Sigmoid colon (tissue), 7 donors: ENCODE measurements around the gene KCTD12. TPM values are rescaled to one million over a fixed set of nuclear protein-coding genes. Genes with fewer than 3 reads are reported as not detected.

Experiments used
- DNase-seq: peaks from one replicate; pipeline ENCODE4 v3.0.0-alpha.2; 2019
- H3K27ac ChIP-seq, 4 donors: fragments of 200-600 bp; sonication (generic); one replicate each; pipeline ENCODE4 v1.5.1; 2016 to 2019; ENCODE audit warnings: mild to moderate bottlenecking in 1 of 4
- H3K27me3 ChIP-seq, 3 donors: fragments of 200-600 bp; sonication (generic); one replicate each; pipeline ENCODE4 v1.5.1; 2019; ENCODE audit warnings: mild to moderate bottlenecking in 1 of 3
- H3K36me3 ChIP-seq, 4 donors: fragments of 200-600 bp; sonication (generic); one replicate each; pipeline ENCODE4 v1.5.1; 2016 to 2019
- H3K4me1 ChIP-seq, 4 donors: fragments of 200-600 bp; sonication (generic); one replicate each; pipeline ENCODE4 v1.5.1; 2017 to 2019
- H3K4me3 ChIP-seq, 4 donors: fragments of 200-600 bp; sonication (generic); one replicate each; pipeline ENCODE4 v1.5.1; 2017 to 2019; ENCODE audit warnings: mild to moderate bottlenecking in 2 of 4, moderate library complexity in 1 of 4
- H3K9me3 ChIP-seq, 4 donors: fragments of 200-600 bp in 3 of 4; sonication (generic) in 3 of 4; one replicate each; pipeline versions ENCODE4 v1.5.1 to v1.6.1; 2013 to 2019
- EP300 ChIP-seq, 4 donors: sonication (generic); formaldehyde crosslinking; IDR thresholded peaks; one replicate each; pipeline ENCODE4 v1.6.1; 2017; ENCODE audit warnings: antibody characterized with exemption in 4 of 4
- POLR2A ChIP-seq, 2 donors: fragments of 450-650 bp; IDR thresholded peaks; one replicate each; pipeline ENCODE4 v1.6.1; 2016; ENCODE audit warnings: antibody characterized with exemption in 2 of 2, mild to moderate bottlenecking in 2 of 2, moderate library complexity in 2 of 2
- POLR2AphosphoS5 ChIP-seq, 4 donors: sonication (generic); formaldehyde crosslinking; IDR thresholded peaks; one replicate each; pipeline ENCODE4 v1.6.1; 2017; ENCODE audit warnings: antibody characterized with exemption in 4 of 4
- WGBS, 2 donors: extraction: QIAGEN DNeasy Blood & Tissue Kit; methylation state at CpG; one replicate each; pipeline ENCODE4 v1.1.7; 2013; 5-methylcytosine and 5-hydroxymethylcytosine counted together
- intact Hi-C: fragments of 100-400 bp; cut with DNase I; formaldehyde crosslinking; loops from one replicate; pipeline ENCODE4 v1.15.1; 2023
- polyA plus RNA-seq, 3 donors: library from polyadenylated mRNA; stranded (reverse); fragments of 200-250 nt; gene quantifications; one replicate each; pipeline ENCODE4 v1.2.3, GENCODE V29; 2013
- total RNA-seq, 4 donors: library from RNA; depleted of rRNA; stranded (reverse); fragments of >200 nt; gene quantifications; one replicate each; pipeline ENCODE4 v1.1.0, GENCODE V29; 2016
- TF ChIP-seq, protein P1 (sequence below), 4 experiments: fragments of 450-650 bp in 3 of 4; fragments of 200-600 bp in 1 of 4; IDR thresholded peaks; one replicate each; pipeline ENCODE4 v1.5.1; 2016 to 2019; ENCODE audit warnings: antibody characterized with exemption in 4 of 4, mild to moderate bottlenecking in 3 of 4, moderate library complexity in 2 of 4
- donor health status: healthy with polysubstance abuse.
- donor health status: Bipolar disorder and iron deficiency.
- donor health status: healthy.

KCTD12 gene
- total and polyA plus RNA-seq, 7 donors = 14.8 to 129 (median 77.3) TPM

GRCh38 chr13:76884186-76884906 is 1.9 kb downstream of the KCTD12 start:
- DNase-seq = peak; percentile 78
- H3K4me1 ChIP-seq = peaks cover 0 to 46% (median 26%) of the 10 kb centered on the region in 4 donors
- H3K27me3 ChIP-seq = no peaks in the 10 kb centered on the region
- H3K27ac ChIP-seq = peak overlapping the region; percentile 89 to 90 (median 90)
- WGBS, 2 donors = 7 to 41% methylated on average over 15 of the region's 15 CpGs
- H3K36me3 ChIP-seq = no peaks in the 10 kb centered on the region
- no peaks in the 10 kb centered on the region for H3K9me3 ChIP-seq
- H3K4me3 ChIP-seq = peak overlapping the region; percentile 61 to 75 (median 71)
- TF ChIP-seq EP300 (IDR thresholded peaks at IDR 0.05) (no peak), POLR2AphosphoS5 (IDR thresholded peaks at IDR 0.05) (peak in 2 of 4 donors; percentile 2 to 4), POLR2A (IDR thresholded peaks at IDR 0.05) (no peak)
- TF ChIP-seq, protein P1, sequence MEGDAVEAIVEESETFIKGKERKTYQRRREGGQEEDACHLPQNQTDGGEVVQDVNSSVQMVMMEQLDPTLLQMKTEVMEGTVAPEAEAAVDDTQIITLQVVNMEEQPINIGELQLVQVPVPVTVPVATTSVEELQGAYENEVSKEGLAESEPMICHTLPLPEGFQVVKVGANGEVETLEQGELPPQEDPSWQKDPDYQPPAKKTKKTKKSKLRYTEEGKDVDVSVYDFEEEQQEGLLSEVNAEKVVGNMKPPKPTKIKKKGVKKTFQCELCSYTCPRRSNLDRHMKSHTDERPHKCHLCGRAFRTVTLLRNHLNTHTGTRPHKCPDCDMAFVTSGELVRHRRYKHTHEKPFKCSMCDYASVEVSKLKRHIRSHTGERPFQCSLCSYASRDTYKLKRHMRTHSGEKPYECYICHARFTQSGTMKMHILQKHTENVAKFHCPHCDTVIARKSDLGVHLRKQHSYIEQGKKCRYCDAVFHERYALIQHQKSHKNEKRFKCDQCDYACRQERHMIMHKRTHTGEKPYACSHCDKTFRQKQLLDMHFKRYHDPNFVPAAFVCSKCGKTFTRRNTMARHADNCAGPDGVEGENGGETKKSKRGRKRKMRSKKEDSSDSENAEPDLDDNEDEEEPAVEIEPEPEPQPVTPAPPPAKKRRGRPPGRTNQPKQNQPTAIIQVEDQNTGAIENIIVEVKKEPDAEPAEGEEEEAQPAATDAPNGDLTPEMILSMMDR (IDR thresholded peaks at IDR 0.05) = peak in 2 of 4 experiments; percentile 10 to 19
- intact Hi-C loops = loop anchor here (5.0 kb wide), 1 partner anchor 117 kb away; no protein-coding TSS in a partner anchor

GRCh38 chr13:76883236-76883635 is 3.0 kb downstream of the KCTD12 start:
- H3K4me1 ChIP-seq = peaks cover 0 to 46% (median 26%) of the 10 kb centered on the region in 4 donors
- no peaks in the 10 kb centered on the region for H3K27me3 ChIP-seq
- WGBS, 2 donors = 71 to 83% methylated on average over 3 of the region's 3 CpGs
- H3K36me3 ChIP-seq = no peaks in the 10 kb centered on the region
- H3K4me3 ChIP-seq = peak overlapping the region; percentile 61 to 75 (median 71)
- H3K9me3 ChIP-seq = no peaks in the 10 kb centered on the region
- TF ChIP-seq POLR2A (IDR thresholded peaks at IDR 0.05) (no peak), EP300 (IDR thresholded peaks at IDR 0.05) (no peak), POLR2AphosphoS5 (IDR thresholded peaks at IDR 0.05) (no peak)
- TF ChIP-seq, protein P1 (IDR thresholded peaks at IDR 0.05) = no peak
- intact Hi-C loops = loop anchor here (5.0 kb wide), 1 partner anchor 116 kb away; no protein-coding TSS in a partner anchor
- DNase-seq = no peak
- peak overlapping the region; percentile 89 to 90 (median 90) for H3K27ac ChIP-seq

GRCh38 chr13:76882431-76882830 is 3.8 kb downstream of the KCTD12 start:
- Histone ChIP-seq H3K9me3 (no peaks in the 10 kb centered on the region), H3K27ac (peak overlapping the region; percentile 14 to 90 (median 89)), H3K4me1 (peaks cover 0 to 38% (median 23%) of the 10 kb centered on the region in 4 donors), H3K27me3 (no peaks in the 10 kb centered on the region), H3K4me3 (peak overlapping the region in 2 of 4 donors; percentile 61 to 70), H3K36me3 (no peaks in the 10 kb centered on the region)
- DNase-seq = no peak
- TF ChIP-seq EP300 (IDR thresholded peaks at IDR 0.05) (no peak), POLR2AphosphoS5 (IDR thresholded peaks at IDR 0.05) (peak in 3 of 4 donors; percentile 28 to 41 (median 40))
- TF ChIP-seq, protein P1 (IDR thresholded peaks at IDR 0.05) = no peak
- WGBS, 2 donors = 57 to 79% methylated on average over 4 of the region's 4 CpGs
- intact Hi-C loops = loop anchor here (5.0 kb wide), 1 partner anchor 115 kb away; no protein-coding TSS in a partner anchor

DNA sequence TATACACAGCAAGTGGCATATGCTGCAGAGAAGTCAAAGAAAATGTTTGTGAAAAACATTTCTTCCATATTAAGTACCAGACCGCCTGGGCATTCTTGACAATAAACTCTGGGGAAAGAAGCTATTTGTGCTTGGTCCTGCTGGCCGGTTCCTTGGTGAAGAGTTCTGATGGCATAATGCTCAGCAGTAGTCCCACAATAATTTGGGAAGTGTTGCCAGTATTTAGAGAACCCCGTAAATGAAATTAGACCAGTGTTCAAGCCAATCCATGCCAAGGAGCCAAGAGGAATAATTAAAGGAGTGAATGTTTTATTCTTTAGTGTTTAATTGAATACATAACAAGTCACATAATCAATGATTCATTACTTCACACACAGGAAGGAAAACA is 6.3 kb downstream of the KCTD12 start:
- H3K4me1 ChIP-seq = peaks cover 0 to 33% (median 17%) of the 10 kb centered on the region in 4 donors
- no peak for TF ChIP-seq POLR2A (IDR thresholded peaks at IDR 0.05)
- TF ChIP-seq POLR2AphosphoS5 (IDR thresholded peaks at IDR 0.05) = no peak
- TF ChIP-seq, protein P1 (IDR thresholded peaks at IDR 0.05) = no peak
- no peak for TF ChIP-seq EP300 (IDR thresholded peaks at IDR 0.05)
- DNase-seq = no peak
- H3K36me3 ChIP-seq = no peaks in the 10 kb centered on the region
- intact Hi-C loops = loop anchor here (5.0 kb wide), 1 partner anchor 113 kb away; no protein-coding TSS in a partner anchor
- no peaks in the 10 kb centered on the region for H3K9me3 ChIP-seq
- peak overlapping the region in 1 of 4 donors; percentile 8 for H3K4me3 ChIP-seq
- WGBS, 2 donors = 74 to 88% methylated on average over 3 of the region's 3 CpGs
- no peaks in the 10 kb centered on the region for H3K27me3 ChIP-seq
- peak overlapping the region; percentile 48 to 78 (median 66) for H3K27ac ChIP-seq
